HG03095 (cell line): ENCODE measurements around the gene CHAF1B.
"Not testable (repeated sequence)": the region's sequence is repeated elsewhere in the genome, so short reads cannot be mapped to it uniquely, and the experiment has no call there.

ENCODE experiments used
- ATAC-seq: cut with Tn5 transposase; IDR thresholded peaks from one replicate; pipeline ENCODE4 v1.9.1; 2021; ENCODE audit warnings: moderate library complexity; ENCODE audit not compliant: unreplicated experiment

CHAF1B gene

GRCh38 chr21:36385233-36386030 is at the start of gene CHAF1B:
TSS of gene CHAF1B (plus strand) at chr21:36385392. CDS start at chr21:36386137, 745 bp downstream.
- peak; percentile 89 for ATAC-seq

GRCh38 chr21:36337099-36337509 is 48.1 kb upstream of the CHAF1B start:
- ATAC-seq, result no peak

- ATAC-seq, result no peak
These were observed 46.2 kb upstream of the CHAF1B start for GRCh38 chr21:36338975-36339374.

GRCh38 chr21:36342581-36342980 is 42.6 kb upstream of the CHAF1B start:
- ATAC-seq, result not testable (repeated sequence)

GRCh38 chr21:36344931-36345330 is 40.3 kb upstream of the CHAF1B start:
- ATAC-seq, result no peak

- ATAC-seq, result no peak
These were observed 37.8 kb upstream of the CHAF1B start for GRCh38 chr21:36347278-36347961.

GRCh38 chr21:36347962-36348328 is 37.2 kb upstream of the CHAF1B start:
- no peak for ATAC-seq

- ATAC-seq, result no peak
These were observed 35.9 kb upstream of the CHAF1B start for GRCh38 chr21:36349315-36349714.

- ATAC-seq, result no peak
These were observed 34.8 kb upstream of the CHAF1B start for GRCh38 chr21:36350282-36350910.

- ATAC-seq, result no peak
These were observed 30.1 kb upstream of the CHAF1B start for GRCh38 chr21:36354918-36355680.

GRCh38 chr21:36355868-36356267 is 29.3 kb upstream of the CHAF1B start:
- no peak for ATAC-seq

- ATAC-seq, result no peak
These were observed 26.0 kb upstream of the CHAF1B start for GRCh38 chr21:36359185-36359584.

- ATAC-seq, result no peak
These were observed 16.0 kb upstream of the CHAF1B start for GRCh38 chr21:36369064-36369685.

GRCh38 chr21:36375994-36376393 is 9.2 kb upstream of the CHAF1B start:
- no peak for ATAC-seq

- no peak for ATAC-seq
These were observed 7.8 kb upstream of the CHAF1B start for GRCh38 chr21:36377391-36377842.

- ATAC-seq, result no peak
These were observed 5.9 kb upstream of the CHAF1B start for GRCh38 chr21:36379251-36379650.

- no peak for ATAC-seq
These were observed 3.2 kb upstream of the CHAF1B start for GRCh38 chr21:36381841-36382589.

GRCh38 chr21:36382722-36383121 is 2.5 kb upstream of the CHAF1B start:
- ATAC-seq, result not testable (repeated sequence)

GRCh38 chr21:36384885-36385232 is 333 bp upstream of the CHAF1B start:
- peak; percentile 12 for ATAC-seq

GRCh38 chr21:36386031-36386642 is 945 bp downstream of the CHAF1B start:
- ATAC-seq, result no peak
